Measurements from ENCODE around the gene OR2AJ1.

The OR2AJ1 gene

GRCh38 chr1:247924868-247925267, at the start of gene OR2AJ1:
OR2AJ1 (plus strand) TSS chr1:247924889; CDS start chr1:247933769, 8,880 bp downstream.
- no peak for DNase-seq

GRCh38 chr1:247883346-247883745, 41.3 kb upstream of the OR2AJ1 start:
- no peak for DNase-seq

GRCh38 chr1:247884797-247885413, 39.8 kb upstream of the OR2AJ1 start:
- DNase-seq = no peak

GRCh38 chr1:247895163-247895637, 29.5 kb upstream of the OR2AJ1 start, which contains the start of gene OR2W3:
OR2W3 (plus strand) TSS chr1:247895587; CDS start chr1:247895587, 0 bp downstream.
- no peak for DNase-seq

- no peak for DNase-seq
These were observed 28.7 kb upstream of the OR2AJ1 start for GRCh38 chr1:247895976-247896375.

- no peak for DNase-seq
These were observed 20.6 kb upstream of the OR2AJ1 start for GRCh38 chr1:247904122-247904521.

GRCh38 chr1:247905181-247905580, 19.5 kb upstream of the OR2AJ1 start:
- no peak for DNase-seq

GRCh38 chr1:247905910-247906503, 18.7 kb upstream of the OR2AJ1 start:
- no peak for DNase-seq

GRCh38 chr1:247906504-247907047, 18.1 kb upstream of the OR2AJ1 start:
- no peak for DNase-seq

GRCh38 chr1:247908766-247909165, 15.9 kb upstream of the OR2AJ1 start:
- DNase-seq = no peak

GRCh38 chr1:247913786-247914185, 10.9 kb upstream of the OR2AJ1 start:
- no peak for DNase-seq

- DNase-seq = no peak
These were observed 9.6 kb upstream of the OR2AJ1 start for GRCh38 chr1:247914941-247915662.

- DNase-seq = no peak
These were observed 4.7 kb upstream of the OR2AJ1 start, which contains the start of gene OR2T8 for GRCh38 chr1:247919952-247920351. OR2T8 (plus strand) TSS chr1:247920252; CDS start chr1:247921018, 766 bp downstream.

GRCh38 chr1:247923941-247924340, 748 bp upstream of the OR2AJ1 start:
- DNase-seq = no peak

- DNase-seq = no peak
These were observed 9.3 kb downstream of the OR2AJ1 start for GRCh38 chr1:247933989-247934388.

- no peak for DNase-seq
These were observed 11.1 kb downstream of the OR2AJ1 start for GRCh38 chr1:247935781-247936180.

- DNase-seq = no peak
These were observed 11.7 kb downstream of the OR2AJ1 start for GRCh38 chr1:247936415-247936814.

GRCh38 chr1:247936965-247937734, 12.5 kb downstream of the OR2AJ1 start:
- DNase-seq = peak; percentile 48 to 78

GRCh38 chr1:247942624-247943023, 17.9 kb downstream of the OR2AJ1 start:
- no peak for DNase-seq

GRCh38 chr1:247948558-247948957, 23.9 kb downstream of the OR2AJ1 start, which contains the start of gene OR2L8:
OR2L8 (plus strand) TSS chr1:247948858; CDS start chr1:247948858, 0 bp downstream.
- no peak for DNase-seq

GRCh38 chr1:247953408-247953807, 28.7 kb downstream of the OR2AJ1 start:
- no peak for DNase-seq

GRCh38 chr1:247961791-247962190, 37.1 kb downstream of the OR2AJ1 start:
- no peak for DNase-seq
